Measurements from ENCODE around the gene PTPRM. TPM values are rescaled to one million over a fixed set of nuclear protein-coding genes. Genes with fewer than 3 reads are reported as not detected.

Gene PTPRM
- total and polyA plus RNA-seq, 3 donors from 2014 or later: 76.4 to 101 (median 94.6) TPM

- WGBS, 2 donors: 78 to 82% methylated on average over 6 of the region's 6 CpGs
- TF ChIP-seq, protein P1, sequence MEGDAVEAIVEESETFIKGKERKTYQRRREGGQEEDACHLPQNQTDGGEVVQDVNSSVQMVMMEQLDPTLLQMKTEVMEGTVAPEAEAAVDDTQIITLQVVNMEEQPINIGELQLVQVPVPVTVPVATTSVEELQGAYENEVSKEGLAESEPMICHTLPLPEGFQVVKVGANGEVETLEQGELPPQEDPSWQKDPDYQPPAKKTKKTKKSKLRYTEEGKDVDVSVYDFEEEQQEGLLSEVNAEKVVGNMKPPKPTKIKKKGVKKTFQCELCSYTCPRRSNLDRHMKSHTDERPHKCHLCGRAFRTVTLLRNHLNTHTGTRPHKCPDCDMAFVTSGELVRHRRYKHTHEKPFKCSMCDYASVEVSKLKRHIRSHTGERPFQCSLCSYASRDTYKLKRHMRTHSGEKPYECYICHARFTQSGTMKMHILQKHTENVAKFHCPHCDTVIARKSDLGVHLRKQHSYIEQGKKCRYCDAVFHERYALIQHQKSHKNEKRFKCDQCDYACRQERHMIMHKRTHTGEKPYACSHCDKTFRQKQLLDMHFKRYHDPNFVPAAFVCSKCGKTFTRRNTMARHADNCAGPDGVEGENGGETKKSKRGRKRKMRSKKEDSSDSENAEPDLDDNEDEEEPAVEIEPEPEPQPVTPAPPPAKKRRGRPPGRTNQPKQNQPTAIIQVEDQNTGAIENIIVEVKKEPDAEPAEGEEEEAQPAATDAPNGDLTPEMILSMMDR (IDR thresholded peaks at IDR 0.05): no peak
- TF ChIP-seq POLR2A (IDR thresholded peaks at IDR 0.05): no peak
- H3K4me3 ChIP-seq: no peak overlapping the region
- H3K27ac ChIP-seq: no peak overlapping the region
- H3K9me3 ChIP-seq: no peaks in the 10 kb centered on the region
- no peaks in the 10 kb centered on the region for H3K27me3 ChIP-seq
- intact Hi-C loops (cut with DNase I; ENCODE audit: low total_unique reads): no loop called here
- H3K4me1 ChIP-seq: no peaks in the 10 kb centered on the region
- no peak for DNase-seq
- no peaks in the 10 kb centered on the region for H3K36me3 ChIP-seq (ENCODE audit: low read depth, missing control alignments)
Measured at GRCh38 chr18:8358033-8358765, 791.1 kb downstream of the PTPRM start.

GRCh38 chr18:8359076-8359475 is 792.0 kb downstream of the PTPRM start:
- H3K9me3 ChIP-seq: no peaks in the 10 kb centered on the region
- no peak for DNase-seq
- 91 to 92% methylated on average over 6 of the region's 6 CpGs for WGBS, 2 donors
- H3K27ac ChIP-seq: no peak overlapping the region
- TF ChIP-seq, protein P1 (IDR thresholded peaks at IDR 0.05): no peak
- TF ChIP-seq POLR2A (IDR thresholded peaks at IDR 0.05): no peak
- intact Hi-C loops (cut with DNase I; ENCODE audit: low total_unique reads): no loop called here
- no peaks in the 10 kb centered on the region for H3K4me1 ChIP-seq
- no peaks in the 10 kb centered on the region for H3K36me3 ChIP-seq (ENCODE audit: low read depth, missing control alignments)
- no peaks in the 10 kb centered on the region for H3K27me3 ChIP-seq
- H3K4me3 ChIP-seq: no peak overlapping the region

- H3K36me3 ChIP-seq (ENCODE audit: low read depth, missing control alignments): no peaks in the 10 kb centered on the region
- no peaks in the 10 kb centered on the region for H3K9me3 ChIP-seq
- H3K4me1 ChIP-seq: no peaks in the 10 kb centered on the region
- TF ChIP-seq, protein P1 (IDR thresholded peaks at IDR 0.05): no peak
- no peak for TF ChIP-seq POLR2A (IDR thresholded peaks at IDR 0.05)
- WGBS, 2 donors: 95 to 100% methylated on average over 8 of the region's 8 CpGs
- DNase-seq: no peak
- no peak overlapping the region for H3K27ac ChIP-seq
- no peak overlapping the region for H3K4me3 ChIP-seq
- intact Hi-C loops (cut with DNase I; ENCODE audit: low total_unique reads): no loop called here
- H3K27me3 ChIP-seq: no peaks in the 10 kb centered on the region
Measured at GRCh38 chr18:8359481-8359880, 792.4 kb downstream of the PTPRM start.

DNA sequence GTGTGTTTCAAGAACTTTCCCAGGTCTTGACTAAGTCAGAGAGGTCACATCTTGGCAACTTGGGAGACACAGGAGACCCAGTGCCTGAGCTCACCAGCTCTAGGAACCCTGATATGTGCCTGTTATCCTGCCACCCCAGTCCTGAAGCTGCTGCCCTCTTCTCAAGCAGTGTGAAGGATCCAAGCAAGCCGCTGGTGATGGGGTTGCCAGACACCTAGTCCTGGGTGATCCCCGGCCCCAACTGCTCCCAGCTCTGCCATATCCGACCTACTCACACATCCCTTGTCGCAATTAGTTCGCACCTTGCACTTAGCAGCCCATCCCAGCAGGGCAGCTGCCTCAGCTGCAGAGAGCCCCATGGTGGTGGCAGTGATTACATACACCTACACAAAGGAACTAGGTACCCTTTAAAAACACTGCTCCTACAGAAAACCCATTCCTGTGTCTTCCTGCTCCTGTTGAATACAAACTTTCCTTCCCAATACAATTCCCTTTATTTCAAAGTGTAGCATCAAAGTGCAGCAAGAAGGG is 794.9 kb downstream of the PTPRM start:
- TF ChIP-seq POLR2A (IDR thresholded peaks at IDR 0.05): no peak
- TF ChIP-seq, protein P1 (IDR thresholded peaks at IDR 0.05): no peak
- H3K27me3 ChIP-seq: no peaks in the 10 kb centered on the region
- no peak overlapping the region for H3K27ac ChIP-seq
- H3K4me1 ChIP-seq: no peaks in the 10 kb centered on the region
- H3K36me3 ChIP-seq (ENCODE audit: low read depth, missing control alignments): no peaks in the 10 kb centered on the region
- no peaks in the 10 kb centered on the region for H3K9me3 ChIP-seq
- no peak for DNase-seq
- intact Hi-C loops (cut with DNase I; ENCODE audit: low total_unique reads): no loop called here
- WGBS, 2 donors: 85 to 93% methylated on average over 5 of the region's 5 CpGs
- no peak overlapping the region for H3K4me3 ChIP-seq

DNA sequence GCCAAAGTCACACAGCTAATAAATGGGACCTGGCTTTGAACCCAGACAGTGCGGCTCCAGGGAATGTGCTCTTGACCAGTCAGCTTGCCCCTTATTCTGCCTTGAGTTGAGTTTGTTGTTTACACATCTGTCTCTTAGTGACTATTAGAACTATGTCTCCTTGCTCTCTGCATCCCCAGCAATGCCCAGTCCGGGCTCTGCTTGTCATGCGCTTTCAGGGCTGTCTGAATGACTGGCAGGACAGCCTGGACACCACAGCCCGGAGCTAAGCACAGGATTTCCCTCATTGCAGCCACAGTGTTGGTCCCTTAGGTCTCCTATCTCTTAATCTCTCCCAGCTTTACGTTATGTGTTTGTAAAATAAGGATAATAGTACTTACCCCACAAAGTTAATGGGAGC is 795.7 kb downstream of the PTPRM start:
- TF ChIP-seq, protein P1 (IDR thresholded peaks at IDR 0.05): no peak
- TF ChIP-seq POLR2A (IDR thresholded peaks at IDR 0.05): no peak
- intact Hi-C loops (cut with DNase I; ENCODE audit: low total_unique reads): no loop called here
- H3K4me1 ChIP-seq: no peaks in the 10 kb centered on the region
- H3K36me3 ChIP-seq (ENCODE audit: low read depth, missing control alignments): no peaks in the 10 kb centered on the region
- H3K9me3 ChIP-seq: no peaks in the 10 kb centered on the region
- no peak overlapping the region for H3K27ac ChIP-seq
- WGBS, 2 donors: 92 to 93% methylated on average over 5 of the region's 5 CpGs
- no peak overlapping the region for H3K4me3 ChIP-seq
- DNase-seq: no peak
- H3K27me3 ChIP-seq: no peaks in the 10 kb centered on the region
